Endothelial cell of umbilical vein (primary cell): Measurements from ENCODE around the gene NHP2.

Source experiments
- CTCF ChIP-seq, 2 donors: IDR thresholded peaks; 1 replicate in 1 of 2; 2 replicates in 1 of 2; pipeline ENCODE4 v1.5.1; 2011; ENCODE audit warnings: low read length in 2 of 2, mild to moderate bottlenecking in 2 of 2, moderate library complexity in 2 of 2, control low read depth in 1 of 2, inconsistent platforms in 1 of 2, low read depth in 1 of 2; ENCODE audit not compliant: insufficient read depth in 1 of 2; ENCODE audit errors: extremely low read depth in 1 of 2
- EZH2 ChIP-seq: IDR thresholded peaks from 2 replicates; pipeline ENCODE4 v1.6.1; 2012; ENCODE audit warnings: borderline replicate concordance, low read depth, mild to moderate bottlenecking, moderate library complexity, low read length, inconsistent platforms; ENCODE audit not compliant: severe bottlenecking
- FOS ChIP-seq: IDR thresholded peaks from 2 replicates; pipeline ENCODE4 v1.6.1; 2011; ENCODE audit warnings: mild to moderate bottlenecking, low read length, moderate library complexity, borderline replicate concordance; ENCODE audit not compliant: insufficient read depth
- GATA2 ChIP-seq: IDR thresholded peaks from 2 replicates; pipeline ENCODE4 v1.7.0; 2011; ENCODE audit warnings: low read depth, mild to moderate bottlenecking, moderate library complexity, mixed read lengths, low read length; ENCODE audit not compliant: insufficient read length, insufficient read depth
- MYC ChIP-seq: IDR thresholded peaks from one replicate; pipeline ENCODE4 v1.6.1; 2011; ENCODE audit warnings: mild to moderate bottlenecking, low read depth, low read length
- POLR2A ChIP-seq: IDR thresholded peaks from 2 replicates; pipeline ENCODE4 v1.6.1; 2012; ENCODE audit warnings: low read depth, mild to moderate bottlenecking, control low read depth, low read length
- POLR2AphosphoS5 ChIP-seq: IDR thresholded peaks from 2 replicates; pipeline ENCODE4 v1.6.1; 2012; ENCODE audit warnings: low read depth, mild to moderate bottlenecking, control low read depth, low read length, moderate library complexity; ENCODE audit not compliant: insufficient read depth

DNA sequence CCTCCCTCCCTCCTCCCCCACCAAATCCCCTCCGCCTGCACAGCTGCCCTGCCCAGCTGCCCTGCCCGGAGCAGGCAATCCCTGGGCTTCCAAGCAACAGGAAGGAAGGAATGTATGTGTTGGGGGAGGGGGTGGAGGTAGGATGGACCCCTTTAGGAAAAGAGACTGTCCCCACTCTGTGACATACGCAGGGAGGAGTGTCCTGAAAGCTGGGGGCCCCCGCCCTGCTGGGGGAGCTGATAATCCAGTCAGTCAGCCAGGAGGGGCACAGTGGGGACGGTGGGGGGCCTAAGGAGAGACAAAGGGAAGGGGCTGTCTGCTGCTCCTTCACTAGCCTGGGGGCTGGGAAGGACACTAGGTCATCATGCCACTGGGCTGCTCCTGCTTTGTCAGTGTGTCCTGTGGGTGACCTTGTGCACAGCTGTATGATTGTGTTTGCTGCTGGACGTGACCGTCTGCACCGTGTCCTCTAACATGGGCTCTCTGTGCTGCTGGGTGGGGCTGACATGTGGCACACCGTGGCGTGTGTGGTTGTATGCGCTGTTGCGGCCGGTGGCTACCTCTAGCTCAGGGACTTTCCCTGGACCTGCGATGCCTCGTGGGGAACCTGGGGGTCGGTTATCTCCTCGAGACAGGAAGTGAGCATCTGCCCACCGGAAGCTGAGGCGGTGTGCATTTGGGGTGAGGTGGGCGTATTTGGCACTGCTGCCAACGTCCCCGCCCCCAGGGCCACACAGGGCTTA, 37.4 kb downstream of the NHP2 start:
- TF ChIP-seq POLR2A (no peak), CTCF (IDR thresholded peaks at IDR 0.05; ENCODE audit: extremely low read depth in 1 of 2, insufficient read depth in 1 of 2, low read depth in 1 of 2, low read length in 2 of 2) (no peak), MYC (no peak), EZH2 (no peak), FOS (no peak), GATA2 (no peak), POLR2AphosphoS5 (no peak)
